Neural cell (in vitro differentiated cells): ENCODE data around the gene FAM227A. TPM values are rescaled to one million over a fixed set of nuclear protein-coding genes. Genes with fewer than 3 reads are reported as not detected.

Experiments
- H2AFZ ChIP-seq: fragments of 200-600, 300-800 bp; sonication (generic), shearing (Covaris generic); 2 replicates; pipeline ENCODE4 v1.6.0; 2014; ENCODE audit warnings: low read depth, mild to moderate bottlenecking, antibody characterized with exemption, low read length, moderate library complexity
- H3F3A ChIP-seq: fragments of 200-600 bp; shearing (Covaris generic); 2 replicates; pipeline ENCODE4 v1.6.1; 2016; ENCODE audit warnings: mild to moderate bottlenecking, moderate library complexity, mixed read lengths, antibody characterized with exemption, low read length; ENCODE audit not compliant: insufficient read depth, poor library complexity, severe bottlenecking
- H3K27ac ChIP-seq: fragments of 200-600, 300-800 bp; sonication (generic), shearing (Covaris generic); 2 replicates; pipeline ENCODE4 v1.5.1; 2014; ENCODE audit warnings: mild to moderate bottlenecking, low read length, moderate library complexity
- H3K27me3 ChIP-seq: fragments of 300-800, 200-600 bp; sonication (generic), shearing (Covaris generic); 2 replicates; pipeline ENCODE4 v1.6.0; 2014; ENCODE audit warnings: mild to moderate bottlenecking, low read depth, low read length, moderate library complexity; ENCODE audit not compliant: insufficient read depth
- H3K36me3 ChIP-seq: fragments of 300-800, 200-600 bp; sonication (generic), shearing (Covaris generic); 2 replicates; pipeline ENCODE4 v1.5.1; 2014; ENCODE audit warnings: mild to moderate bottlenecking, antibody characterized with exemption, low read length, moderate library complexity; ENCODE audit not compliant: insufficient read depth
- H3K4me2 ChIP-seq: fragments of 300-800, 200-600 bp; sonication (generic), shearing (Covaris generic); 2 replicates; pipeline ENCODE4 v1.6.0; 2014; ENCODE audit warnings: mild to moderate bottlenecking, low read length
- H3K4me3 ChIP-seq: fragments of 300-800, 200-600 bp; sonication (generic), shearing (Covaris generic); 2 replicates; pipeline ENCODE4 v1.5.1; 2014; ENCODE audit warnings: mild to moderate bottlenecking, low read length, moderate library complexity
- H3K79me2 ChIP-seq: fragments of 200-600 bp; shearing (Covaris generic); replicated peaks from 2 replicates; pipeline ENCODE4 v1.6.0; 2014; ENCODE audit warnings: mild to moderate bottlenecking, low read length, moderate library complexity; ENCODE audit not compliant: insufficient read depth
- H3K9ac ChIP-seq: fragments of 300-800, 200-600 bp; sonication (generic), shearing (Covaris generic); 2 replicates; pipeline ENCODE4 v1.6.1; 2016; ENCODE audit warnings: mild to moderate bottlenecking, low read length, mixed read lengths
- H3K9me2 ChIP-seq: fragments of 200-600 bp; shearing (Covaris generic); 2 replicates; pipeline ENCODE4 v1.6.1; 2016; ENCODE audit warnings: mild to moderate bottlenecking, low read length, mixed read lengths; ENCODE audit not compliant: insufficient read depth
- H3K9me3 ChIP-seq: fragments of 200-600, 300-800 bp; sonication (generic), shearing (Covaris generic); 2 replicates; pipeline ENCODE4 v1.6.1; 2016; ENCODE audit warnings: mild to moderate bottlenecking, mixed run types, low read length, moderate library complexity, mixed read lengths
- H4K20me1 ChIP-seq: fragments of 200-600 bp; shearing (Covaris generic); 2 replicates; pipeline ENCODE4 v1.6.1; 2016; ENCODE audit warnings: mild to moderate bottlenecking, mixed run types; ENCODE audit not compliant: insufficient read depth
- EP300 ChIP-seq: fragments of 450-650 bp; conservative IDR thresholded peaks from 2 replicates; pipeline ENCODE4 v1.6.1; 2014; ENCODE audit warnings: antibody characterized with exemption, mild to moderate bottlenecking, moderate library complexity; ENCODE audit not compliant: poor library complexity, severe bottlenecking
- EZH2 ChIP-seq: fragments of 200-600, 300-800 bp; shearing (Covaris generic), sonication (generic); IDR thresholded peaks from 2 replicates; pipeline ENCODE4 v1.6.1; 2014; ENCODE audit warnings: antibody characterized with exemption, low read length, borderline replicate concordance, mild to moderate bottlenecking; ENCODE audit not compliant: insufficient read depth, poor library complexity, severe bottlenecking
- MXI1 ChIP-seq: fragments of 450-650 bp; conservative IDR thresholded peaks from 2 replicates; pipeline ENCODE4 v1.6.1; 2014; ENCODE audit warnings: antibody characterized with exemption, mild to moderate bottlenecking; ENCODE audit not compliant: poor library complexity, severe bottlenecking
- POLR2AphosphoS5 ChIP-seq: IDR thresholded peaks from 2 replicates; pipeline ENCODE4 v1.6.1; 2012
- RAD21 ChIP-seq: fragments of 450-650 bp; conservative IDR thresholded peaks from 2 replicates; pipeline ENCODE4 v1.6.1; 2014; ENCODE audit warnings: antibody characterized with exemption, mild to moderate bottlenecking, moderate library complexity
- SMC3 ChIP-seq: fragments of 450-650 bp; conservative IDR thresholded peaks from 2 replicates; pipeline ENCODE4 v1.6.1; 2014; ENCODE audit warnings: antibody characterized with exemption, mild to moderate bottlenecking, moderate library complexity; ENCODE audit not compliant: poor library complexity
- TAF1 ChIP-seq: IDR thresholded peaks from 2 replicates; pipeline ENCODE4 v1.6.1; 2012; ENCODE audit warnings: low read depth
- polyA plus RNA-seq: library from polyadenylated mRNA; depleted of rRNA; stranded (reverse); fragments of >200 nt; gene quantifications from 2 replicates; pipeline ENCODE4 v1.2.3, GENCODE V29; 2014
- TF ChIP-seq, protein P1 (sequence below): fragments of 450-650 bp; IDR thresholded peaks from 2 replicates; pipeline ENCODE4 v1.5.1; 2014; ENCODE audit warnings: antibody characterized with exemption, mild to moderate bottlenecking, moderate library complexity; ENCODE audit not compliant: poor library complexity, severe bottlenecking
- TF ChIP-seq, protein P2 (sequence below): IDR thresholded peaks from 2 replicates; pipeline ENCODE4 v1.6.1; 2012; ENCODE audit warnings: borderline replicate concordance

FAM227A gene
- polyA plus RNA-seq, 1 donor from 2014 or later: 14.0 TPM

DNA sequence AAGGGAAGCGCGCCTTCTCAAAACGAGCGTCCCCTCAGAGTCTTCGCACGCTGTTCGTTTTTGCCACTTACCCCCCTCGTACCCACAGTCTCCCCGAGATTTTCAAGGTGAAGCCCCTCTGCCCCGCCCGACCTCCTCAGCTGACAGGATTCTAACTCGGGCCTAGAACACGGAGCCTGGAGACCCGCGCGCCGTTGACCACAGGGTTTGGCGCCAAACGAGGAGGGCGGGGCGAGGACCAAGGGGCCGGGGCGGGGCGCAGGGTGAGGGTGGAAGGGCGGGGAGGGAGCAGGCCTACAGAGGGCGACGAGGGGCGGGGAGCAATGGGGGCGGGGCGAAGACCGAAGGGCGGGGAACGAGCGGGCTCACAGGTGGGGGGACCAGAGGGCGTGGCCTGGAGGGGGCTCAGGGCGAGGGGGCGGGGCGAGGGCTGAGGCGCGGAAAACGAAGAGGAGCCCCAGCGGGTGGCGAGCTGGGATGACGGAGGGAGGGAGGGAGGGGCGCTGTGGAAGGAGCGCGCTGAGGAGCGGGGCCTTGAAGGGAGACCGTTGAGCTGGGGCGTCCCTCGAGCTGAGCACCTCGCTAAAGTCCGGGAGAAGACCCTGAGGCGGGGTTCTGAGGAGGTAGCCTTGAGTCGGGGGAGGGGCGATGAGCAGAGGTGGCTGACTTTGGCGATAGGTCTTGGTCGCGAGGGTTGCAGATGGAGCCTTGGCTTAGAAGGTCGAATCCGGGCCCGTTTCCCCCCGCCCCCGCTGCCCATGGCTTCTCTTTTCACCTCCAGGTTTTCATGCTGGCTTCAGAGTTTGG, 86.0 kb downstream of the FAM227A start, which contains the start of gene DMC1:
Gene DMC1 (minus strand): TSS at position 212 of the 807 bp plus-strand sequence. CDS start 1,927 bp downstream, outside the sequence.
- H3K36me3 ChIP-seq: no peaks in the 10 kb centered on the region
- H3K9ac ChIP-seq: peak within 1 kb of the TSS; percentile 43
- H3K27ac ChIP-seq: no peak within 1 kb of the TSS
- no peaks in the 10 kb centered on the region for H3F3A ChIP-seq
- TF ChIP-seq SMC3 (no peak), EP300 (no peak), RAD21 (no peak), TAF1 (no peak), POLR2AphosphoS5 (no peak), EZH2 (no peak)
- TF ChIP-seq, protein P1, sequence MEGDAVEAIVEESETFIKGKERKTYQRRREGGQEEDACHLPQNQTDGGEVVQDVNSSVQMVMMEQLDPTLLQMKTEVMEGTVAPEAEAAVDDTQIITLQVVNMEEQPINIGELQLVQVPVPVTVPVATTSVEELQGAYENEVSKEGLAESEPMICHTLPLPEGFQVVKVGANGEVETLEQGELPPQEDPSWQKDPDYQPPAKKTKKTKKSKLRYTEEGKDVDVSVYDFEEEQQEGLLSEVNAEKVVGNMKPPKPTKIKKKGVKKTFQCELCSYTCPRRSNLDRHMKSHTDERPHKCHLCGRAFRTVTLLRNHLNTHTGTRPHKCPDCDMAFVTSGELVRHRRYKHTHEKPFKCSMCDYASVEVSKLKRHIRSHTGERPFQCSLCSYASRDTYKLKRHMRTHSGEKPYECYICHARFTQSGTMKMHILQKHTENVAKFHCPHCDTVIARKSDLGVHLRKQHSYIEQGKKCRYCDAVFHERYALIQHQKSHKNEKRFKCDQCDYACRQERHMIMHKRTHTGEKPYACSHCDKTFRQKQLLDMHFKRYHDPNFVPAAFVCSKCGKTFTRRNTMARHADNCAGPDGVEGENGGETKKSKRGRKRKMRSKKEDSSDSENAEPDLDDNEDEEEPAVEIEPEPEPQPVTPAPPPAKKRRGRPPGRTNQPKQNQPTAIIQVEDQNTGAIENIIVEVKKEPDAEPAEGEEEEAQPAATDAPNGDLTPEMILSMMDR: no peak
- TF ChIP-seq, protein P2, sequence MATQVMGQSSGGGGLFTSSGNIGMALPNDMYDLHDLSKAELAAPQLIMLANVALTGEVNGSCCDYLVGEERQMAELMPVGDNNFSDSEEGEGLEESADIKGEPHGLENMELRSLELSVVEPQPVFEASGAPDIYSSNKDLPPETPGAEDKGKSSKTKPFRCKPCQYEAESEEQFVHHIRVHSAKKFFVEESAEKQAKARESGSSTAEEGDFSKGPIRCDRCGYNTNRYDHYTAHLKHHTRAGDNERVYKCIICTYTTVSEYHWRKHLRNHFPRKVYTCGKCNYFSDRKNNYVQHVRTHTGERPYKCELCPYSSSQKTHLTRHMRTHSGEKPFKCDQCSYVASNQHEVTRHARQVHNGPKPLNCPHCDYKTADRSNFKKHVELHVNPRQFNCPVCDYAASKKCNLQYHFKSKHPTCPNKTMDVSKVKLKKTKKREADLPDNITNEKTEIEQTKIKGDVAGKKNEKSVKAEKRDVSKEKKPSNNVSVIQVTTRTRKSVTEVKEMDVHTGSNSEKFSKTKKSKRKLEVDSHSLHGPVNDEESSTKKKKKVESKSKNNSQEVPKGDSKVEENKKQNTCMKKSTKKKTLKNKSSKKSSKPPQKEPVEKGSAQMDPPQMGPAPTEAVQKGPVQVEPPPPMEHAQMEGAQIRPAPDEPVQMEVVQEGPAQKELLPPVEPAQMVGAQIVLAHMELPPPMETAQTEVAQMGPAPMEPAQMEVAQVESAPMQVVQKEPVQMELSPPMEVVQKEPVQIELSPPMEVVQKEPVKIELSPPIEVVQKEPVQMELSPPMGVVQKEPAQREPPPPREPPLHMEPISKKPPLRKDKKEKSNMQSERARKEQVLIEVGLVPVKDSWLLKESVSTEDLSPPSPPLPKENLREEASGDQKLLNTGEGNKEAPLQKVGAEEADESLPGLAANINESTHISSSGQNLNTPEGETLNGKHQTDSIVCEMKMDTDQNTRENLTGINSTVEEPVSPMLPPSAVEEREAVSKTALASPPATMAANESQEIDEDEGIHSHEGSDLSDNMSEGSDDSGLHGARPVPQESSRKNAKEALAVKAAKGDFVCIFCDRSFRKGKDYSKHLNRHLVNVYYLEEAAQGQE: no peak
- H3K27me3 ChIP-seq: no peaks in the 10 kb centered on the region
- no peaks in the 10 kb centered on the region for H3K9me2 ChIP-seq
- H3K4me2 ChIP-seq: peak within 1 kb of the TSS; percentile 5
- H3K4me3 ChIP-seq: peak within 1 kb of the TSS; percentile 64
- no peaks in the 10 kb centered on the region for H3K9me3 ChIP-seq
- H2AFZ ChIP-seq: no peak within 1 kb of the TSS
- no peaks in the 10 kb centered on the region for H3K79me2 ChIP-seq
- H4K20me1 ChIP-seq: no peaks in the 10 kb centered on the region

DNA sequence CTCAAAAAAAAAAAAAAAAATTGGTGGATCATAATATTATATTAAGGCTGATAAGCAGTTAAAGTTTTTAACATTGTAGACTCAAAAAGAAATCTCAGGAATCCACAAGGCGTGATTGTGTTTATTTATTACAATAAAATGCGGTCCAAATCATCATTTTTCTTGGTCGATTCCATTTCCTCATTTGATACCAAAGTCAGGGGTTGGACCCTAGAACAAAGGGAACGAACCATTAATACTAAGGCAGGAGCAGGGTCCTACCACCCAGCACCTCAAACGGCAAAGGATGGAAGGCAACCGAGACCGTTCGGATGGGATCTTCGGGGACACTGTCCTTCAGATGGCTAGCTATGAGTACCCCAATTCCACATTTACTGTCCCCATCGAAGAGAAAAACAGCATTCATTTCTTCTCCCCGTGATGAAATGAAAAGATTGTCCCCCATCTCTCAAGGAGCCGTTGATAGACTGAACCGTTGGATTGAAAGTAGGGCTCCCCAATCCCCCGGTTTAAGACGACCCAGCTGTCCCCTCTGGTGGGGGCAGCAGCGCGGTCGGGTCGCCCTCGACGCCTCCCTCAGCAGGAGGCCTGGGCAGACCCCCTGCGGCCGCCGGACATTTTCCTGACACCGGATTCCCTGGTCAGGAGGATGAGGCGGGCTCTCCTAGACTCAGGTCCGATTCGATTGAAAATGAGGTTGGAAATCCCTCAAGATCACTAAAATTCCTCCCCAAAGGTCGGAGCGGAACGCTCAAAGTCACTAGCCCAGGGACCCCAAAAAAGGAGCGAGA, 86.8 kb downstream of the FAM227A start:
- no peaks in the 10 kb centered on the region for H3F3A ChIP-seq
- no peak overlapping the region for H3K4me2 ChIP-seq
- no peaks in the 10 kb centered on the region for H3K27me3 ChIP-seq
- H3K27ac ChIP-seq: no peak overlapping the region
- no peaks in the 10 kb centered on the region for H3K9me3 ChIP-seq
- no peaks in the 10 kb centered on the region for H3K9me2 ChIP-seq
- TF ChIP-seq POLR2AphosphoS5: no peak
- TF ChIP-seq EP300: no peak
- no peak for TF ChIP-seq SMC3
- TF ChIP-seq, protein P2: no peak
- no peak for TF ChIP-seq RAD21
- no peak for TF ChIP-seq MXI1
- TF ChIP-seq, protein P1: no peak
- no peak for TF ChIP-seq EZH2
- TF ChIP-seq TAF1: no peak
- no peaks in the 10 kb centered on the region for H4K20me1 ChIP-seq
- peak overlapping the region; percentile 64 for H3K4me3 ChIP-seq
- H3K36me3 ChIP-seq: no peaks in the 10 kb centered on the region
- H3K79me2 ChIP-seq: no peaks in the 10 kb centered on the region
- H2AFZ ChIP-seq: no peak overlapping the region
- H3K9ac ChIP-seq: no peak overlapping the region
